Muscle of leg (tissue), 11 donors: ENCODE results near the gene AVL9. TPM values are rescaled to one million over a fixed set of nuclear protein-coding genes. Genes with fewer than 3 reads are reported as not detected.
"Not testable (repeated sequence)": the region's sequence is repeated elsewhere in the genome, so short reads cannot be mapped to it uniquely, and the experiment has no call there.

ENCODE experiments used
- DNase-seq: peaks from one replicate; pipeline ENCODE4 v3.0.0; 2013
- H3K27ac ChIP-seq: one replicate; pipeline ENCODE4 v1.5.1; 2013; ENCODE audit warnings: mild to moderate bottlenecking, low read length, control low read depth
- H3K27me3 ChIP-seq: one replicate; pipeline ENCODE4 v1.6.1; 2013; ENCODE audit warnings: low read length; ENCODE audit not compliant: control insufficient read depth, insufficient read depth
- H3K36me3 ChIP-seq: one replicate; pipeline ENCODE4 v1.6.1; 2013; ENCODE audit warnings: low read length; ENCODE audit not compliant: control insufficient read depth, insufficient read depth
- H3K4me1 ChIP-seq: one replicate; pipeline ENCODE4 v1.6.1; 2013; ENCODE audit warnings: low read length; ENCODE audit not compliant: control insufficient read depth, insufficient read depth
- H3K4me3 ChIP-seq: one replicate; pipeline ENCODE4 v1.5.1; 2013; ENCODE audit warnings: low read length, control low read depth
- H3K9me3 ChIP-seq: replicated peaks from 2 replicates; pipeline ENCODE4 v1.6.1; 2013; ENCODE audit warnings: low read depth, low read length; ENCODE audit not compliant: control insufficient read depth
- whole genome bisulfite sequencing: methylation state at CpG from one replicate; pipeline ENCODE4 v1.1.5; 2013; ENCODE audit warnings: missing lambda C conversion rate; ENCODE audit not compliant: insufficient coverage; 5-methylcytosine and 5-hydroxymethylcytosine counted together
- polyA plus RNA-seq, 8 donors: library from polyadenylated mRNA; unstranded; fragments of 120-200 nt; gene quantifications; one replicate each; pipeline versions ENCODE4 v1.2.1 to v1.2.3, GENCODE V29; 2013; ENCODE audit warnings: inconsistent platforms in 1 of 8, low replicate concordance in 1 of 8; ENCODE audit not compliant: insufficient read length in 8 of 8, insufficient read depth in 1 of 8
- total RNA-seq: library from RNA; stranded (reverse); fragments of 120-200 nt; gene quantifications from one replicate; pipeline ENCODE4 v1.2.4, GENCODE V29; 2013

The AVL9 gene
- total and polyA plus RNA-seq, 9 donors = 11.0 to 21.9 (median 13.4) TPM

- not testable (repeated sequence) for H3K9me3 ChIP-seq, H3K4me1 ChIP-seq, H3K36me3 ChIP-seq, H3K27me3 ChIP-seq, H3K4me3 ChIP-seq, DNase-seq, H3K27ac ChIP-seq
- no CpG with 5 or more reads among the region's 2 CpGs for WGBS
Measured at GRCh38 chr7:32470004-32470403, 25.3 kb upstream of the AVL9 start.

- Histone ChIP-seq H3K4me1 (no peaks in the 10 kb centered on the region), H3K4me3 (no peak overlapping the region), H3K9me3 (no peaks in the 10 kb centered on the region), H3K36me3 (no peaks in the 10 kb centered on the region), H3K27ac (no peak overlapping the region), H3K27me3 (peaks cover 2% of the 10 kb centered on the region)
- DNase-seq = no peak
- 91% methylated on average over 5 of the region's 5 CpGs for WGBS
Measured at GRCh38 chr7:32470871-32471270, 24.4 kb upstream of the AVL9 start.

DNA sequence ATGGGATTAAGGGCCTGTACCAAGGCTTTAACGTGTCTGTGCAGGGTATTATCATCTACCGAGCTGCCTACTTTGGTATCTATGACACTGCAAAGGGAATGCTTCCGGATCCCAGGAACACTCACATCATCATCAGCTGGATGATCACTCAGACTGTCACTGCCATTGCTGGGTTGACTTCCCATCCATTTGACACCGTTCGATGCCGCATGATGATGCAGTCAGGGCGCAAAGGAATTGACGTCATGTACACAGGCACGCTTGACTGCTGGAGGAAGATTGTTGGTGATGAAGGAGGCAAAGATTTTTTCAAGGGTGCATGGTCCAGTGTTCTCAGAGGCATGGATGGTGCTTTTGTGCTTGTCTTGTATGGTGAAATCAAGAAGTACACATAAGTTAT is 23.3 kb upstream of the AVL9 start:
- no peaks in the 10 kb centered on the region for H3K4me1 ChIP-seq
- no peaks in the 10 kb centered on the region for H3K9me3 ChIP-seq
- 94% methylated on average over 8 of the region's 9 CpGs for WGBS
- no peak overlapping the region for H3K27ac ChIP-seq
- H3K36me3 ChIP-seq = no peaks in the 10 kb centered on the region
- DNase-seq = no peak
- no peak overlapping the region for H3K4me3 ChIP-seq
- peaks cover 2% of the 10 kb centered on the region for H3K27me3 ChIP-seq

- Histone ChIP-seq H3K9me3 (no peaks in the 10 kb centered on the region), H3K36me3 (no peaks in the 10 kb centered on the region), H3K27ac (no peak overlapping the region), H3K4me1 (no peaks in the 10 kb centered on the region), H3K27me3 (peaks cover 2% of the 10 kb centered on the region), H3K4me3 (no peak overlapping the region)
- no peak for DNase-seq
- WGBS = no CpG with 5 or more reads among the region's 1 CpG
Measured at GRCh38 chr7:32474008-32474407, 21.3 kb upstream of the AVL9 start.

GRCh38 chr7:32476816-32477648 is 18.3 kb upstream of the AVL9 start:
- WGBS = no CpG with 5 or more reads among the region's 3 CpGs

GRCh38 chr7:32477649-32477980 is 17.7 kb upstream of the AVL9 start:
- no peak overlapping the region for H3K27ac ChIP-seq
- H3K9me3 ChIP-seq = no peaks in the 10 kb centered on the region
- peaks cover 2% of the 10 kb centered on the region for H3K27me3 ChIP-seq
- no peak overlapping the region for H3K4me3 ChIP-seq
- no peak for DNase-seq
- 100% methylated on average over 1 of the region's 1 CpG for WGBS
- H3K4me1 ChIP-seq = no peaks in the 10 kb centered on the region
- no peaks in the 10 kb centered on the region for H3K36me3 ChIP-seq

More at GRCh38 chr7:32476816-32477648, 18.3 kb upstream of the AVL9 start:
- Histone ChIP-seq H3K4me1 (no peaks in the 10 kb centered on the region), H3K9me3 (no peaks in the 10 kb centered on the region), H3K4me3 (no peak overlapping the region), H3K36me3 (no peaks in the 10 kb centered on the region), H3K27ac (no peak overlapping the region), H3K27me3 (peaks cover 2% of the 10 kb centered on the region)
- no peak for DNase-seq

GRCh38 chr7:32479574-32480200 is 15.6 kb upstream of the AVL9 start:
- peak; percentile 55 for DNase-seq

DNA sequence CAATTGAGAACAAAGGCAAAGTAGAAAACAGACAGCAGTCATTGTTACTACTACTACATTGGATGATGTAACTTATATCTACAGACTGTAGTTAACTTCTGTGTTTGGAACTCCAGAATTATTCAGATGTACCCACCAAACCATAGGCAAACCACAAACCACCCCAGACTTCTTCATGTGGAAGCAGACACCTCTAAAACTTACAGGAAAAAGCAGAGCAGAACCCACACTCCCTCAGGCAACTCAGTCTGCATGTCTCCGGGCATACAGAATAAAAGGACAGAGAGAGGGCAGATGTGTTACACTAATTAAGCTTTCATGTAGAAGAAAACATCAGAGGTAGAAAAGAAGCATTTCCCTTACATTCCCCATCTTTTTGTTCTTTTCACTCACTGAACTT is 14.1 kb upstream of the AVL9 start:
- Histone ChIP-seq H3K9me3 (no peaks in the 10 kb centered on the region), H3K36me3 (no peaks in the 10 kb centered on the region), H3K4me3 (no peak overlapping the region), H3K27ac (no peak overlapping the region), H3K4me1 (no peaks in the 10 kb centered on the region), H3K27me3 (no peaks in the 10 kb centered on the region)
- no peak for DNase-seq
- no CpG with 5 or more reads among the region's 1 CpG for WGBS

More at GRCh38 chr7:32479574-32480200, 15.6 kb upstream of the AVL9 start:
- peaks cover 2% of the 10 kb centered on the region for H3K27me3 ChIP-seq
- no peaks in the 10 kb centered on the region for H3K36me3 ChIP-seq
- WGBS = no CpG with 5 or more reads among the region's 2 CpGs
- no peak overlapping the region for H3K27ac ChIP-seq
- no peak overlapping the region for H3K4me3 ChIP-seq
- no peaks in the 10 kb centered on the region for H3K9me3 ChIP-seq
- no peaks in the 10 kb centered on the region for H3K4me1 ChIP-seq

- no peaks in the 10 kb centered on the region for H3K4me1 ChIP-seq
- no peak overlapping the region for H3K27ac ChIP-seq
- no peaks in the 10 kb centered on the region for H3K27me3 ChIP-seq
- no peaks in the 10 kb centered on the region for H3K9me3 ChIP-seq
- no peaks in the 10 kb centered on the region for H3K36me3 ChIP-seq
- no peak overlapping the region for H3K4me3 ChIP-seq
- no peak for DNase-seq
- no CpG with 5 or more reads among the region's 3 CpGs for WGBS
Measured at GRCh38 chr7:32481921-32482320, 13.4 kb upstream of the AVL9 start.

DNA sequence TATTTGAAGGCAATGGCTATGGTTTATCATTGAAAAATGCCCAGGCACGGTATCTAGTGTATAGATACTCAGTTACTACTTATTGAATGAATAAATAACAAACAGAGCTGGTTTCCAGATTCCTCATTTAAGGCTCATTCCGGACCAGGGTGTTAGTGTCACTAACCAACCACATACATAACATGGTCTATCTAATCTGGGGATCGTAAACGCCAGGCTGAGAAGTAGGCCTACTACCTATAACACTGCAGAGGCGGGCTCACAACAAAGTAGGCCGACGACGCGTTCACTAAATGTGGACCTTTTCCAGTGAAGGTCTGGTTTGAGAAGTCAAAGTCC is 5.5 kb upstream of the AVL9 start:
- Histone ChIP-seq H3K4me1 (peaks cover 6% of the 10 kb centered on the region), H3K27me3 (no peaks in the 10 kb centered on the region), H3K36me3 (peaks cover 3% of the 10 kb centered on the region), H3K9me3 (no peaks in the 10 kb centered on the region), H3K27ac (peak overlapping the region; percentile 93), H3K4me3 (peak overlapping the region; percentile 84)
- 0% methylated on average over 4 of the region's 9 CpGs for WGBS
- DNase-seq = no peak
